DND-41 (cell line): ENCODE measurements around the gene GNLY.

Source experiments
- ATAC-seq: fragments of 200-7000 bp; cut with Tn5 transposase; 3 replicates; pipeline ENCODE4 v1.9.1; 2021; ENCODE audit warnings: low read depth; ENCODE audit not compliant: insufficient read depth
- DNase-seq: peaks from one replicate; pipeline ENCODE4 v3.0.0-alpha.2; 2020
- H2AFZ ChIP-seq: 2 replicates; pipeline ENCODE4 v1.6.0; 2012; ENCODE audit warnings: low read depth, low read length
- H3K27ac ChIP-seq: 2 replicates; pipeline ENCODE4 v1.5.1; 2012; ENCODE audit warnings: low read length, inconsistent platforms
- H3K27me3 ChIP-seq: fragments of 200-600 bp; sonication (generic); 2 replicates; pipeline ENCODE4 v1.6.0; 2012; ENCODE audit warnings: low read length, mild to moderate bottlenecking, inconsistent platforms; ENCODE audit not compliant: insufficient read depth, poor library complexity
- H3K36me3 ChIP-seq: 2 replicates; pipeline ENCODE4 v1.5.1; 2012; ENCODE audit warnings: low read length, inconsistent platforms; ENCODE audit not compliant: insufficient read depth
- H3K4me1 ChIP-seq: 2 replicates; pipeline ENCODE4 v1.5.1; 2012; ENCODE audit warnings: mild to moderate bottlenecking, low read length; ENCODE audit not compliant: insufficient read depth
- H3K4me2 ChIP-seq: 2 replicates; pipeline ENCODE4 v1.6.0; 2012; ENCODE audit warnings: mild to moderate bottlenecking, moderate library complexity, low read length, inconsistent platforms; ENCODE audit not compliant: insufficient read depth
- H3K4me3 ChIP-seq, 2 experiments: fragments of 200-600 bp in 1 of 2; shearing (Covaris generic) in 1 of 2; 2 replicates each; pipeline ENCODE4 v1.5.1; 2012 to 2016; ENCODE audit warnings: inconsistent platforms in 2 of 2, low read length in 2 of 2, mild to moderate bottlenecking in 2 of 2, low read depth in 1 of 2, moderate library complexity in 1 of 2
- H3K79me2 ChIP-seq: 2 replicates; pipeline ENCODE4 v1.6.0; 2012; ENCODE audit warnings: low read length, inconsistent platforms; ENCODE audit not compliant: insufficient read depth
- H3K9ac ChIP-seq: 2 replicates; pipeline ENCODE4 v1.6.0; 2012; ENCODE audit warnings: low read depth, mild to moderate bottlenecking, inconsistent platforms, low read length, moderate library complexity
- H3K9me3 ChIP-seq: 2 replicates; pipeline ENCODE4 v1.5.1; 2012; ENCODE audit warnings: low read length, moderate library complexity, mild to moderate bottlenecking, inconsistent platforms; ENCODE audit not compliant: insufficient read depth, severe bottlenecking
- H4K20me1 ChIP-seq: 2 replicates; pipeline ENCODE4 v1.6.0; 2012; ENCODE audit warnings: low read length; ENCODE audit not compliant: insufficient read depth
- EZH2 ChIP-seq: IDR thresholded peaks from 3 replicates; pipeline ENCODE4 v1.6.1; 2012; ENCODE audit warnings: borderline replicate concordance, low read depth, mild to moderate bottlenecking, moderate library complexity, low read length, inconsistent platforms; ENCODE audit not compliant: severe bottlenecking
- TF ChIP-seq, protein P1 (sequence below): IDR thresholded peaks from 2 replicates; pipeline ENCODE4 v1.5.1; 2012; ENCODE audit warnings: borderline replicate concordance, low read length, moderate library complexity, mild to moderate bottlenecking; ENCODE audit not compliant: poor library complexity, severe bottlenecking; ENCODE audit errors: extremely low read depth

GNLY gene

DNA sequence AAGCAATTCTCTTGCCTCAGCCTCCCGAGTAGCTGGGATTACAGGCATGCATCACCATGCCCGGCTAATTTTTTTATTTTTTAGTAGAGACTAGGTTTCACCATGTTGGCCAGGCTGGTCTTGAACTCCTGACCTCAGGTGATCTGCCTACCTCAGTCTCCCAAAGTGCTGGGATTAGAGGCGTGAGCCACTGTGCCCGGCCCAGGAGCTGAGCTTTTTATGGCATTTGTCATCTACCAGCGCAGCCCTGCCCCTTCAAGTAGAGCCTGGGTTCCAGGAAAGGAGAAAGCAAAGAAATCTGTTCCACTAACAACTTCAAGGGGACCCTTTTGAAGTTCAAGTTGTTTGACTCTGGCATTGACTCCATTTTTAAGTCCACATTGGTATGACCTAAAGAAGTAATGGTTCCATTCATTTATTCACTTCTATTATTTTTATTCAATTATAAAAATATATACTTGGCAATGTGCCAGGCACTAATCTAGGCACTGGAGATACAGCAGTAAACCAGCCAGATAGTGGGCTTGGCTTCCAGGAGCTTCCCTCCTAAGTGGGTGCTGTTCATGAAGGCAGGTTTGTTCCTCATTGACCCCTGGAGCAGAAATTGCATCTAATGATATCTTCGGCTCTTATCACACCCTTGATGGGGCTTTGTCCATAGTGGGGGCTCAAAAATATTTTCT is 18.2 kb upstream of the GNLY start:
- DNase-seq, result no peak
- Histone ChIP-seq H3K27ac (no peak overlapping the region), H3K27me3 (no peaks in the 10 kb centered on the region), H3K9me3 (no peaks in the 10 kb centered on the region), H3K4me3 (no peak overlapping the region), H3K36me3 (no peaks in the 10 kb centered on the region), H3K9ac (no peak overlapping the region), H3K79me2 (no peaks in the 10 kb centered on the region), H3K4me1 (no peaks in the 10 kb centered on the region), H4K20me1 (no peaks in the 10 kb centered on the region), H2AFZ (no peak overlapping the region), H3K4me2 (no peak overlapping the region)
- ATAC-seq, result no peak
- TF ChIP-seq, protein P1, sequence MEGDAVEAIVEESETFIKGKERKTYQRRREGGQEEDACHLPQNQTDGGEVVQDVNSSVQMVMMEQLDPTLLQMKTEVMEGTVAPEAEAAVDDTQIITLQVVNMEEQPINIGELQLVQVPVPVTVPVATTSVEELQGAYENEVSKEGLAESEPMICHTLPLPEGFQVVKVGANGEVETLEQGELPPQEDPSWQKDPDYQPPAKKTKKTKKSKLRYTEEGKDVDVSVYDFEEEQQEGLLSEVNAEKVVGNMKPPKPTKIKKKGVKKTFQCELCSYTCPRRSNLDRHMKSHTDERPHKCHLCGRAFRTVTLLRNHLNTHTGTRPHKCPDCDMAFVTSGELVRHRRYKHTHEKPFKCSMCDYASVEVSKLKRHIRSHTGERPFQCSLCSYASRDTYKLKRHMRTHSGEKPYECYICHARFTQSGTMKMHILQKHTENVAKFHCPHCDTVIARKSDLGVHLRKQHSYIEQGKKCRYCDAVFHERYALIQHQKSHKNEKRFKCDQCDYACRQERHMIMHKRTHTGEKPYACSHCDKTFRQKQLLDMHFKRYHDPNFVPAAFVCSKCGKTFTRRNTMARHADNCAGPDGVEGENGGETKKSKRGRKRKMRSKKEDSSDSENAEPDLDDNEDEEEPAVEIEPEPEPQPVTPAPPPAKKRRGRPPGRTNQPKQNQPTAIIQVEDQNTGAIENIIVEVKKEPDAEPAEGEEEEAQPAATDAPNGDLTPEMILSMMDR, result no peak
- no peak for TF ChIP-seq EZH2

DNA sequence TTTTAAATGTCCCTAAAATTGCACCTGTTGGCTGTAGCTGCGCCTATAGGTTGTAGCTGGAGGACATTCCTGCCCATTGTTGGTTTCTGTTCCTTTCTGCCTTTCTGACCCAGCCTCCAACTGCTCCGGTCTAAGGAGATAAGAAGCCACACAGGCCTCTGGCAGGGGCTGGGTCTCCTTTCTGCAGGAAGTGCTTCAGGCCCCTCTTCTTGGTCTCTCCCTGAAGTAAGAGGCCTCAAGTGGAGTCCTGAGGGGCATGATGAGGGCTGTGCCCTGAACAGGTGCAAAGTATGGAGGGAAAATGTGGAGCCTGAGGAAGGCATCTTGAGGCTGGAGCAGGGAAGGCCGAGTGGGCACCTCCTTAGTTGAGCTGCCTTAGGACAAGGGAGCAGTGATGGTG is 15.8 kb upstream of the GNLY start:
- no peaks in the 10 kb centered on the region for H3K9me3 ChIP-seq
- no peak for TF ChIP-seq EZH2
- TF ChIP-seq, protein P1, result no peak

GRCh38 chr2:85678794-85679672 is 15.1 kb upstream of the GNLY start:
- H3K4me1 ChIP-seq, result no peaks in the 10 kb centered on the region
- H3K9ac ChIP-seq, result no peak overlapping the region
- H3K27ac ChIP-seq, result no peak overlapping the region
- H2AFZ ChIP-seq, result no peak overlapping the region
- DNase-seq (peak; percentile 71), ATAC-seq (peak; percentile 97)
- no peak overlapping the region for H3K4me3 ChIP-seq
- H3K79me2 ChIP-seq, result no peaks in the 10 kb centered on the region
- H3K27me3 ChIP-seq, result no peaks in the 10 kb centered on the region
- H4K20me1 ChIP-seq, result no peaks in the 10 kb centered on the region
- no peak overlapping the region for H3K4me2 ChIP-seq
- no peaks in the 10 kb centered on the region for H3K9me3 ChIP-seq
- TF ChIP-seq EZH2, result no peak
- TF ChIP-seq, protein P1, result peak; percentile 94
- no peaks in the 10 kb centered on the region for H3K36me3 ChIP-seq

More for the DNA sequence above, 15.8 kb upstream of the GNLY start:
- ATAC-seq, result no peak
- no peaks in the 10 kb centered on the region for H3K79me2 ChIP-seq
- H3K4me2 ChIP-seq, result no peak overlapping the region
- no peak overlapping the region for H2AFZ ChIP-seq
- no peaks in the 10 kb centered on the region for H3K36me3 ChIP-seq
- no peaks in the 10 kb centered on the region for H3K27me3 ChIP-seq
- no peaks in the 10 kb centered on the region for H4K20me1 ChIP-seq
- H3K9ac ChIP-seq, result no peak overlapping the region
- no peak for DNase-seq
- H3K4me1 ChIP-seq, result no peaks in the 10 kb centered on the region
- no peak overlapping the region for H3K4me3 ChIP-seq
- H3K27ac ChIP-seq, result no peak overlapping the region
